NCI-H2107 (cell line): Measurements from ENCODE around the gene TNIK.

Experiments
- DNase-seq: peaks from one replicate; lab custom pipeline; 2025; lab: John Stamatoyannopoulos, UW

The TNIK gene

GRCh38 chr3:171086914-171087313 is 373.3 kb downstream of the TNIK start:
- DNase-seq, result no peak

GRCh38 chr3:171077261-171077660 is 382.9 kb downstream of the TNIK start:
- DNase-seq, result no peak

GRCh38 chr3:171072432-171072831 is 387.8 kb downstream of the TNIK start:
- DNase-seq, result no peak

GRCh38 chr3:171068658-171069057 is 391.5 kb downstream of the TNIK start:
- DNase-seq, result no peak

- no peak for DNase-seq
These were observed 394.0 kb downstream of the TNIK start for GRCh38 chr3:171066206-171066605.

DNA sequence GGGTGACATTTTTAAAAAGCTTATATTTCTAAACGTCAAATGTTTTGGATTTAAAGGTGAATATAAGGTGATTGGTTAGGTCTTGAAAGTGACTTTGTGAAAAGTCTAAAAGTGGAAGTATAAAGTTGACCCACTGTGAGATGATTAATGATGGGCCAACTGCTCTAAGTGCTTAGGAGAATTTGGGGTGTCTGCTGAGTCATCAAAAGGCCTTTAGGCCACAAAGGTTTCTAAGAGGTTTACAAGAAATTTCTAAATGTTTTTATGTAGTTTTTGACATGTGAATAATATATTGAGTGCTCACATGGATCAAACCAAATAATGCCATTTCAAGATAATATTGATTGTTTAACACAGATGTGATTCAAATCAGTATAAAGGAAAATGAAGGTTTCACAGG is 394.5 kb downstream of the TNIK start:
- no peak for DNase-seq

GRCh38 chr3:171064461-171064860 is 395.7 kb downstream of the TNIK start:
- DNase-seq, result no peak

DNA sequence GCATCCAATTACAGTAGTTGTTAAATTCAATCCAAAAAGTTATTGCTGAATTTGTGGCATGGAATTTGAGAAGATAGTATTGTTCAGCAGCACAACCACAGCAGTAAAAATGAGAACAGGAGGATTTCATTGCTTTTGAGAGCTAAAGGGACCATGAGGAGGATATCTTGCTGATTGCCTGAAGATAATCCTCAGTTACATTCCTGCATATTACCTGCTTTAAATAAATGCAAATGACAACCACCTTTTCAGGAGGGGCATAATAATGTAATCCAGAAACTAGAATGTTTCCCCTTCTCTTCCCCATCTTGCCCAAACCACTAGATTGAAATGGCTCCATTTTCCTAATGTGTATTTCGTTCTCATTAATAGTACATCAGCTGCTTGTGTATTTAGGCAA is 398.5 kb downstream of the TNIK start:
- no peak for DNase-seq

DNA sequence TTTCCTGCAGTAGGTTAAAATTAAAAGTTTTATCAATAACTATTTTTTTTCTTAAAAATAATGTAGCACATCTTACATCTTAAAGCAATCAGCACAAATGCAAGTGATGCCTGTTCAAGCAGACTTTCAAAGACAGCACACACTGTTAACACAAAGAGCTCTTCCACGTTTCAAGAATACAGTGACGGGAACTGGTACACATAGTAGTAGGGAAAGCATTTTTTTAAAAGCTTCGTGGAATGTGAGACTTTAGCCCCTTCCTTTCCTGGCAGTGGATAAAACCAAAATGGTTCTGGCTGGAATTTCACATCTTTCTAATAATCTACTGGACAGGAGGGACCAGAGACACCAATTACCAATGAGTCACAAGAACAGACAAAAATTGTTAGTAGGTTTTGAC is 400.2 kb downstream of the TNIK start:
- no peak for DNase-seq

- no peak for DNase-seq
These were observed 401.2 kb downstream of the TNIK start for GRCh38 chr3:171058873-171059603.

DNA sequence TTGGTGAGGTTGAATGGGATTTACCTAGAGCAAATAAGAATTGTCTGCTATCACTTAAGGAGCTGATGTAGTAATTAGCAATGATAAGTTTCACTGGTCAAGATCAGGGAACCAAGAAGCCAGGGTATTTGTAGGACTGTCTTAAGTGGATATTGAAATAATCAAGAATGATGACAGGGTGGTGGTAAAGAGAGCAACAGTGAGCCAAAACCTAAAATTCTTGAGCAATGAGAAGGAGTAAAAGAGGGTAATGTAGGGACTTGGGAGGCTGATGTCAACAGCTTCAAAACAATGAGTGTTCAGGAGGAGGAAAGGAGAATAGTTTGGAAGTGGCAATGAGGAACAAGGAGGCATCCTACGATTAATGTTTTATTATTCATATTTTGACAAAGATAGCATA is 402.1 kb downstream of the TNIK start:
- DNase-seq, result no peak

DNA sequence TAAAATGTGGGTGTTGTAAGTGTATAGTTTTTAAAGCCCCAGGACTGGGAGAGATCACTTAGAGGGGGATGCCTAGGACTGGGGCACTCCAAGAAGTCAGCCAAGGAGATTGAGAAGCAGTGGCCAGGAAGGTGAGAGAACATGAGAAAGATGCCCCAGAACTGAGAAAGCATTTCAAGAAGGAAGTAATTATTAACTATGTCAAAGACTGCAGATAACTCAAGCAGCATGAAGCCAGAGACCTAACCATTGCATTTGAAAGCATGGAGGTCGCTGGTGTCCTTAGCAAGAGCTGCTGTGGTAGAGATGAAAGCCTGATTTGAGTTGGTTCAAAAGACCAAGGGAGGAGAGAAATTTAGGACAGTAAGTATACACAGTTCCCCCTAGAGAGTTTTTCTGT is 403.1 kb downstream of the TNIK start:
- DNase-seq, result no peak

GRCh38 chr3:171056528-171056927 is 403.7 kb downstream of the TNIK start:
- DNase-seq, result no peak

GRCh38 chr3:171055336-171056178 is 404.6 kb downstream of the TNIK start:
- DNase-seq, result no peak

DNA sequence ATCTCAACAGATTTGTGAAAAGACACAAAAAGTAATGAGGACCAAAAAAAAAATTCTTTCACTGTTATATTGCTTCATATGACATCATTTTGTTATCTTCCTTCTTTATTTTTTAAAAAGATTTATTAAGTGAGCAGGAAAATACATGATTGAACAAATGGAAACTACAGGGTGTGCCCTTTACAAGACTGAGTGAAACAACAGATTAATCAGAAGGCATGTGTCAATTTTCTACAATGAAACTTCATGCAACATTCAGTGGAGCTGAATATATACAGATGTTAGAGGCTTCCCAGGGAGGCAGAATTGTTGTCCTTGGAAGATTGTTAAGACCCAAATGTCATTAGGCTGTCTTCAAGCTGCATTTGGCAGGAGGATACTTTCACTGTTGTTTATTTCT is 405.3 kb downstream of the TNIK start:
- DNase-seq, result no peak

DNA sequence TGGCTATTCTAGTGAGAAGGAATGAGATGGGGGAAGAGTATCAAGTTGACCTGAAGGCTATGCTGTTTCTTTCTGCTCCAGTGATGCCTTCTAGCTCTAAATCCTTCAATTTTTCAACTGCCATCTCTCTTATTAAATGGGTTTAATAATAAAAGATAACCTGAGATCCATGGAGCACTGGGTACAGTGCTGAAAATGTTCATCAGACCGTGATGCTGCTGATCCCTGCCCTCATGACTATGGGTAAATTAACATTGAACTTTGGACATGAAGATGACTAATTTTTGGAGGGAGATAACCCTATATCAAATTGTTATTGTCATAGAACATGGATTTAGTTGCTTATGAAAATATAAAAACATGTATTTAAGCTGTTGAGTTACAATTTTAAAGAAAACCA is 406.0 kb downstream of the TNIK start:
- DNase-seq, result no peak

DNA sequence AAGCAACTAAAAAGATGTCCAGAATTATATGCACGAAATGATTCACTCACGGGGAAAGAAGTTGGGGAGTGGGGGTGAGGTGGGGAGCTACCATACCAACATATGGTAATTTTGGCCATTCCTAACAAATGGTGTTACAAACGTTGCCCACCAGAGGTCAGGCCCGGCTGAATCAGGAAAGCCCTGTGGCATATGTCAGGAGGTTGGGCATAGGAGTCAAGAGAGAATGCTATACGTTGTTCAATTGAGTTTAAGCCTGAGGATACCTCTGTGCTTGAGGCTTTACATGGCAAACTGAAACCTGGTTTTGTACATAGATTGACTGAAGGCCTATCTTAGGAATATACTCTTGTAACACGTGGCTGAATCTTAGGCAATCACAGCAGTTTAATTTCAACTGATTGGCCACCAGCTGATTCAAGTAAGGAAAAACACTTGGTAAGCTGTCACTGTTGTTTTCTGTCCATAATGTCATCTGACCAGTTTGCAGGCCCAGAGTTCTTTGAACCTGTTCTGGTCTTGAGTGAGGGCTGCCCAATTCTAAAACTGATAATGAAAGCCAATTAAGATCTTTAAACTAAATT is 410.3 kb downstream of the TNIK start:
- peak; percentile 74 for DNase-seq

DNA sequence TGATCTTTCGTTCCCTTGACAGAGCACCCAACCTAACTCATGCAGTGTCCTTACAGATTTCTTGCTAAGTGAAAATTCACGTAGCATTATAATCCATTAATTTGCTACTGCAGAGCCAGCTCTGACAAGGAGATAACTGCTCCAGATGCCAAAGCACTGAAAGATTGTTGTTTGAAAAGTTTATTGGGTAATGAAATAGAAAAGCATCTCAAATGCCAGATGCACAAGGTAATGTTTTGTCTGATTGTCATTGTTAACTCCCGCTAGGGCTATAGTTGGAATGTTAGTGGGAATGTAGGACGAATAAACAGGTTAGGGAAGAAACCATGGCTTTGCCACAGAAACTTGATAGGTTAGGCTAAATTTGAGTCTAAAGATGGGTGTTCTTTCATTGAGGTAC is 413.4 kb downstream of the TNIK start:
- DNase-seq, result no peak

DNA sequence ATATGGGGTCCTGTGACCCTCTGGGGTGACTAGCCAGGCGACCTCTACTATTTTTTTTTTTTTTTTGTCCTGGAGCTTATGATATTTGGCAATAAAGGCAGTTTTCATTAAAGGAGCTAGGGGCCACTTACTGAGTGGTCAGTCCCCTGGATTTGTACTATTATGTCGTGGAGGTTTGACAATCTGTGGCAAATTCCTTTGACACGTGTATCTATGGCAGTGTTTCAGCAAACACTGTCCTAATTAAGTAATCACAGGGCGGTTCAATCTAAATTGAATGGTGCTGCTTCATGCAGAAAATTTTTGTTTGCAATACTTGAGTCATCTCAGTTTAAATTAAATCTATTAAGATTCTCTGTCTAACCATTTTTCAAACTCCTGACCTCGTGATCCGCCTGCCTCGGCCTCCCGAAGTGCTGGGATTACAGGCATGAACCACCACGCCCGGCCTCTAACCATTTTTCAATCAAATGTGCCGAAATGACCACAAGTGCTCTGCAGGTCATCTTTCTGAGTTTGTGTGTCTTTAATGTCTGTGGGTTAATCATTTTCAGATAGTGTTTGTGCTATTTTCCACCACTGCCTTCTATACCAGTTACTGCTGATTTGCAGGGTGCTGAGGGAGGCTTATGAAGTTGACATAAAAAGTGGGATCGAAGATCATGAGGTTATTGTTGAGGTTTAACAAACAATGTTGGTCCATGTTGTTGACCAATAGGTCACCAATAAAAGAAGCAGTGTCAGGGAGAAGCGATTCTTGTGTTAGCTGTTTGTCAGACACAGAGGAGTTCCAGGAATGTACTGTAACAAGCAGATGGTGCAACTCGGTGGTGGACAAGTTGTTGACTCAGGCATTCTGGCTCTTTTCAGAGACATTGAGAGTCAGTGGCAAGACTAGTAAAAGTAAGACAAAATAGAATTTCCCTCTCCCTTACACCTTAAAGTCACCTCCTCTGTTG is 415.1 kb downstream of the TNIK start:
- no peak for DNase-seq

GRCh38 chr3:171044384-171044783 is 415.8 kb downstream of the TNIK start:
- DNase-seq, result no peak

DNA sequence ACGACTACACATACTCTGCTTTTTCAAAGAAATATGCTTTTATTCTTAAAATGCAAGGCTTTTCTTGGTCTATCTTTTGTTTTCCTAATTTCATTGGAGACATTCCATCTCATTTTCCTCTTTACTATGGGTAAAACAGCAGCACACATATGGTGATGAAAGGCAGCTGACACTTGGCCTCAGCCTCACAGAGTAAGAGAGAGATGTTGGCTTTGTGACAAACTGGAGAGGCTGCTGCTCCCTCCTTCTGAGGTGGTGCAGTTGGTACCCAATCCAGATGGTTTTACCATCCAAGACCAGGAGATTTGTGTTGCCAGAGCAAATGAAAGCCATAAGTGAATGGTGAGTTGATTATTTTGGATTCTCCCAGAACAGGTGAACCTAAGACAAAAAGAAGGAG is 420.5 kb downstream of the TNIK start:
- DNase-seq, result no peak

DNA sequence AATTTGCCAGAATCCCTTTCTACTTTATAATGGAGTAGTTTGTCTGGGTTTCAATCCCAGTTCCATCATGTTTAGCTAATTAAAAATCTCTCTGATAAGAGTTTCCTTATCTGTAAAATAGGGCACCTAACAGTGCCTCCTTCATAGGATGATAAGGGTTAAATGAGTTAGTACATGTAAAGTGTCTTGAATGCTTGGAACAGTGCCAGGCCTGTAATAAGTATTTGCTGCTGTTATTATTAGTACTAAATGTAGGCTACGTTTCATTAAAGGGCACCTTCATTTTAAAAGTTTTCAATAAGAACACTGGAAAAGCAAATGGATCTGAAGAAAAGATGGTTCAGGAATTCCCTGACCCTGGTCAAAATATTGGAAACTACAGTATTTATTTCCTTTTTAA is 421.9 kb downstream of the TNIK start:
- no peak for DNase-seq
